Putamen (tissue), 1 donor: ENCODE data around the gene FCN2.

ENCODE experiments used
- DNase-seq: peaks from one replicate; pipeline ENCODE4 v3.0.0-alpha.2; 2016; ENCODE audit warnings: low spot score

The FCN2 gene

GRCh38 chr9:134933076-134933659 lies 52.6 kb downstream of the FCN2 start:
- no peak for DNase-seq

GRCh38 chr9:134935056-134935640 lies 54.5 kb downstream of the FCN2 start:
- no peak for DNase-seq

GRCh38 chr9:134935701-134936345 lies 55.2 kb downstream of the FCN2 start:
- DNase-seq, result no peak

- no peak for DNase-seq
These were observed 55.9 kb downstream of the FCN2 start for GRCh38 chr9:134936346-134937163.
